ENCODE data around the gene OLFML2A. TPM values are rescaled to one million over a fixed set of nuclear protein-coding genes. Genes with fewer than 3 reads are reported as not detected.

The OLFML2A gene
- polyA plus RNA-seq, 4 donors: 0.22 to 6.3 (median 1.9) TPM

GRCh38 chr9:124846969-124847368 lies 70.0 kb downstream of the OLFML2A start:
- H3K9me3 ChIP-seq (ENCODE audit: control insufficient read depth in 2 of 2, insufficient read depth in 1 of 2, low read depth in 1 of 2, low read length in 1 of 2): no peaks in the 10 kb centered on the region
- DNase-seq (no peak), FAIRE-seq (no peak)
- H3K36me3 ChIP-seq (ENCODE audit: control insufficient read depth in 3 of 3, insufficient read depth in 2 of 3, low read depth in 1 of 3, low read length in 3 of 3): no peaks in the 10 kb centered on the region
- H3K27ac ChIP-seq (ENCODE audit: low read depth in 1 of 3, low read length in 2 of 3): no peak overlapping the region
- H3K4me1 ChIP-seq (ENCODE audit: control insufficient read depth in 3 of 3, insufficient read depth in 2 of 3, low read depth in 1 of 3, low read length in 2 of 3): no peaks in the 10 kb centered on the region
- 70 to 78% (median 76%) methylated on average over 6 of the region's 6 CpGs for WGBS, 3 donors
- H3K4me3 ChIP-seq (ENCODE audit: low read depth in 1 of 3, low read length in 3 of 3): no peak overlapping the region
- H3K27me3 ChIP-seq (ENCODE audit: control insufficient read depth in 3 of 3, insufficient read depth in 3 of 3, low read length in 3 of 3): no peaks in the 10 kb centered on the region

- DNase-seq: peak; percentile 66 to 82
- H3K27ac ChIP-seq (ENCODE audit: low read depth in 1 of 3, low read length in 2 of 3): no peak overlapping the region
- H3K27me3 ChIP-seq (ENCODE audit: control insufficient read depth in 3 of 3, insufficient read depth in 3 of 3, low read length in 3 of 3): no peaks in the 10 kb centered on the region
- peaks cover 0 to 8% (median 3%) of the 10 kb centered on the region in 3 donors for H3K4me1 ChIP-seq (ENCODE audit: control insufficient read depth in 3 of 3, insufficient read depth in 2 of 3, low read depth in 1 of 3, low read length in 2 of 3)
- no peak overlapping the region for H3K4me3 ChIP-seq (ENCODE audit: low read depth in 1 of 3, low read length in 3 of 3)
- 18 to 43% (median 23%) methylated on average over 10 of the region's 10 CpGs for WGBS, 3 donors
- no peaks in the 10 kb centered on the region for H3K9me3 ChIP-seq (ENCODE audit: control insufficient read depth in 2 of 2, insufficient read depth in 1 of 2, low read depth in 1 of 2, low read length in 1 of 2)
- no peaks in the 10 kb centered on the region for H3K36me3 ChIP-seq (ENCODE audit: control insufficient read depth in 3 of 3, insufficient read depth in 2 of 3, low read depth in 1 of 3, low read length in 3 of 3)
- FAIRE-seq: no peak
These were observed 72.9 kb downstream of the OLFML2A start for GRCh38 chr9:124849801-124850200.

GRCh38 chr9:124852121-124852828 lies 75.3 kb downstream of the OLFML2A start:
- H3K27me3 ChIP-seq (ENCODE audit: control insufficient read depth in 3 of 3, insufficient read depth in 3 of 3, low read length in 3 of 3): no peaks in the 10 kb centered on the region
- peaks cover 0 to 22% (median 3%) of the 10 kb centered on the region in 3 donors for H3K36me3 ChIP-seq (ENCODE audit: control insufficient read depth in 3 of 3, insufficient read depth in 2 of 3, low read depth in 1 of 3, low read length in 3 of 3)
- H3K9me3 ChIP-seq (ENCODE audit: control insufficient read depth in 2 of 2, insufficient read depth in 1 of 2, low read depth in 1 of 2, low read length in 1 of 2): no peaks in the 10 kb centered on the region
- DNase-seq (no peak), FAIRE-seq (no peak)
- 64 to 75% (median 70%) methylated on average over 13 of the region's 13 CpGs for WGBS, 3 donors
- H3K4me3 ChIP-seq (ENCODE audit: low read depth in 1 of 3, low read length in 3 of 3): peak overlapping the region in 1 of 3 donors; percentile 25
- peaks cover 0 to 8% (median 3%) of the 10 kb centered on the region in 3 donors for H3K4me1 ChIP-seq (ENCODE audit: control insufficient read depth in 3 of 3, insufficient read depth in 2 of 3, low read depth in 1 of 3, low read length in 2 of 3)
- no peak overlapping the region for H3K27ac ChIP-seq (ENCODE audit: low read depth in 1 of 3, low read length in 2 of 3)

- H3K27ac ChIP-seq (ENCODE audit: low read depth in 1 of 3, low read length in 2 of 3): peak within 1 kb of the TSS in 1 of 3 donors; percentile 17
- WGBS, 3 donors: 2% methylated on average over 33 to 51 of the region's 51 CpGs
- DNase-seq (peak; percentile 68 to 86), FAIRE-seq (no peak)
- peaks cover 0 to 8% (median 3%) of the 10 kb centered on the region in 3 donors for H3K4me1 ChIP-seq (ENCODE audit: control insufficient read depth in 3 of 3, insufficient read depth in 2 of 3, low read depth in 1 of 3, low read length in 2 of 3)
- peaks cover 3 to 29% (median 9%) of the 10 kb centered on the region in 3 donors for H3K36me3 ChIP-seq (ENCODE audit: control insufficient read depth in 3 of 3, insufficient read depth in 2 of 3, low read depth in 1 of 3, low read length in 3 of 3)
- H3K4me3 ChIP-seq (ENCODE audit: low read depth in 1 of 3, low read length in 3 of 3): peak within 1 kb of the TSS in 2 of 3 donors; percentile 34 to 46
- H3K9me3 ChIP-seq (ENCODE audit: control insufficient read depth in 2 of 2, insufficient read depth in 1 of 2, low read depth in 1 of 2, low read length in 1 of 2): no peaks in the 10 kb centered on the region
- H3K27me3 ChIP-seq (ENCODE audit: control insufficient read depth in 3 of 3, insufficient read depth in 3 of 3, low read length in 3 of 3): no peaks in the 10 kb centered on the region
These were observed 76.0 kb downstream of the OLFML2A start, which contains the start of gene WDR38 for GRCh38 chr9:124852829-124853531. Gene WDR38, plus strand, starts transcription at chr9:124853460. Its CDS starts 72 bp downstream, at chr9:124853532.

- Histone ChIP-seq H3K4me3 (ENCODE audit: low read depth in 1 of 3, low read length in 3 of 3) (peak overlapping the region in 1 of 3 donors; percentile 46), H3K27me3 (ENCODE audit: control insufficient read depth in 3 of 3, insufficient read depth in 3 of 3, low read length in 3 of 3) (no peaks in the 10 kb centered on the region), H3K27ac (ENCODE audit: low read depth in 1 of 3, low read length in 2 of 3) (peak overlapping the region in 1 of 3 donors; percentile 17), H3K9me3 (ENCODE audit: control insufficient read depth in 2 of 2, insufficient read depth in 1 of 2, low read depth in 1 of 2, low read length in 1 of 2) (no peaks in the 10 kb centered on the region), H3K36me3 (ENCODE audit: control insufficient read depth in 3 of 3, insufficient read depth in 2 of 3, low read depth in 1 of 3, low read length in 3 of 3) (peaks cover 5 to 36% (median 14%) of the 10 kb centered on the region in 3 donors), H3K4me1 (ENCODE audit: control insufficient read depth in 3 of 3, insufficient read depth in 2 of 3, low read depth in 1 of 3, low read length in 2 of 3) (peaks cover 0 to 8% (median 3%) of the 10 kb centered on the region in 3 donors)
- DNase-seq (no peak), FAIRE-seq (no peak)
- 55 to 67% (median 57%) methylated on average over 11 of the region's 11 CpGs for WGBS, 3 donors
These were observed 76.7 kb downstream of the OLFML2A start for GRCh38 chr9:124853605-124854143.

- no peak overlapping the region for H3K27ac ChIP-seq (ENCODE audit: low read depth in 1 of 3, low read length in 2 of 3)
- no peak for FAIRE-seq
- no peak overlapping the region for H3K4me3 ChIP-seq (ENCODE audit: low read depth in 1 of 3, low read length in 3 of 3)
- H3K4me1 ChIP-seq (ENCODE audit: control insufficient read depth in 3 of 3, insufficient read depth in 2 of 3, low read depth in 1 of 3, low read length in 2 of 3): peaks cover 0 to 9% (median 3%) of the 10 kb centered on the region in 3 donors
- 78 to 88% (median 82%) methylated on average over 8 of the region's 8 CpGs for WGBS, 3 donors
- H3K36me3 ChIP-seq (ENCODE audit: control insufficient read depth in 3 of 3, insufficient read depth in 2 of 3, low read depth in 1 of 3, low read length in 3 of 3): peaks cover 5 to 41% (median 19%) of the 10 kb centered on the region in 3 donors
- H3K9me3 ChIP-seq (ENCODE audit: control insufficient read depth in 2 of 2, insufficient read depth in 1 of 2, low read depth in 1 of 2, low read length in 1 of 2): no peaks in the 10 kb centered on the region
- H3K27me3 ChIP-seq (ENCODE audit: control insufficient read depth in 3 of 3, insufficient read depth in 3 of 3, low read length in 3 of 3): no peaks in the 10 kb centered on the region
- no peak for DNase-seq
These were observed 77.2 kb downstream of the OLFML2A start for GRCh38 chr9:124854161-124854560.

- Histone ChIP-seq H3K27ac (ENCODE audit: low read depth in 1 of 3, low read length in 2 of 3) (no peak overlapping the region), H3K4me3 (ENCODE audit: low read depth in 1 of 3, low read length in 3 of 3) (no peak overlapping the region), H3K9me3 (ENCODE audit: control insufficient read depth in 2 of 2, insufficient read depth in 1 of 2, low read depth in 1 of 2, low read length in 1 of 2) (no peaks in the 10 kb centered on the region), H3K27me3 (ENCODE audit: control insufficient read depth in 3 of 3, insufficient read depth in 3 of 3, low read length in 3 of 3) (no peaks in the 10 kb centered on the region), H3K4me1 (ENCODE audit: control insufficient read depth in 3 of 3, insufficient read depth in 2 of 3, low read depth in 1 of 3, low read length in 2 of 3) (peaks cover 0 to 16% (median 3%) of the 10 kb centered on the region in 3 donors), H3K36me3 (ENCODE audit: control insufficient read depth in 3 of 3, insufficient read depth in 2 of 3, low read depth in 1 of 3, low read length in 3 of 3) (peaks cover 5 to 47% (median 24%) of the 10 kb centered on the region in 3 donors)
- WGBS, 3 donors: 55 to 59% (median 56%) methylated on average over 7 of the region's 7 CpGs
- DNase-seq (no peak), FAIRE-seq (no peak)
These were observed 77.9 kb downstream of the OLFML2A start for GRCh38 chr9:124854822-124855221.

- Histone ChIP-seq H3K4me1 (ENCODE audit: control insufficient read depth in 3 of 3, insufficient read depth in 2 of 3, low read depth in 1 of 3, low read length in 2 of 3) (peaks cover 0 to 23% (median 3%) of the 10 kb centered on the region in 3 donors), H3K36me3 (ENCODE audit: control insufficient read depth in 3 of 3, insufficient read depth in 2 of 3, low read depth in 1 of 3, low read length in 3 of 3) (peaks cover 5 to 55% (median 29%) of the 10 kb centered on the region in 3 donors), H3K4me3 (ENCODE audit: low read depth in 1 of 3, low read length in 3 of 3) (no peak overlapping the region), H3K27me3 (ENCODE audit: control insufficient read depth in 3 of 3, insufficient read depth in 3 of 3, low read length in 3 of 3) (no peaks in the 10 kb centered on the region), H3K27ac (ENCODE audit: low read depth in 1 of 3, low read length in 2 of 3) (no peak overlapping the region), H3K9me3 (ENCODE audit: control insufficient read depth in 2 of 2, insufficient read depth in 1 of 2, low read depth in 1 of 2, low read length in 1 of 2) (no peaks in the 10 kb centered on the region)
- DNase-seq (no peak), FAIRE-seq (no peak)
- WGBS, 3 donors: 82 to 87% (median 85%) methylated on average over 18 of the region's 18 CpGs
These were observed 78.6 kb downstream of the OLFML2A start for GRCh38 chr9:124855566-124855943.

Measured in small intestine (tissue), 7 donors.